ENCODE data around the gene POU6F2.
"Not testable (repeated sequence)": the region's sequence is repeated elsewhere in the genome, so short reads cannot be mapped to it uniquely, and the experiment has no call there.

The POU6F2 gene

DNA sequence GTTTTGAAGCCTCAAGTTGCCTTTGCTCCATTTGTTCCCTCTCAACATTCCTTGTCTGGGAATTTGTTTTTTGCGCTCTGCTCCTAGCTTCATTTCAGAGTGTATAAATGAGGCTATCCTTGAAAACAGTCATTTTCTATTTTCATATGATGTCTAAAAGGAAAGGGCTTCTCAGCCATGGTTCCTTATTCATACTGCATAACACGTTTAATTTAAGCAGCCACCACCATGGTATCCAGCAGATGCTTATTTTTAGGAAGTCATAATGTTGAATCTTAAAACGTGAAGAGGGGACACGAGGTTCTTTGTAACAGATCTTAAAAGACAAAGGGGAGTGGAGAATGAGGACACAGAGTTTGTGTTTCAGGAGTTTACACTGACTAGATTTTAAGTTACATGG, 14.5 kb downstream of the POU6F2 start:
- no peak for DNase-seq

DNA sequence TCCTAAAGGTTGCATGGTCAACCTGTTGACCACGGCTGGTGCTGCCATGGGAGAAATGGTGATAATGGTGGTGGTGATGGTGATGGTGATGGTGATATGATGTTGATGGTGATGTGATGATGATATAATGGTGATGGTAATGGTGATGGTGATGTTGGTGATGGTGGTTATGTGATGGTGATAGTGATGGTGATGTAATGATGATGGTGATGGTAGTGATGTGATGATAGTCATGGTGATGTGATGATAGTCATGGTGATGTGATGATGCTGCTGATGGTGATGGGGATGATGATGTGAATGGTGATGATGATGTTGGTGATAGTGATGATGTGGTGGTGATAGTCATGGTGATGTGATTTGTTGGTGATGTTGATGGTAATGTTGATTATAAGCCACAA, 23.9 kb downstream of the POU6F2 start:
- DNase-seq = no peak

GRCh38 chr7:39002755-39003154, 25.0 kb downstream of the POU6F2 start:
- DNase-seq = no peak

DNA sequence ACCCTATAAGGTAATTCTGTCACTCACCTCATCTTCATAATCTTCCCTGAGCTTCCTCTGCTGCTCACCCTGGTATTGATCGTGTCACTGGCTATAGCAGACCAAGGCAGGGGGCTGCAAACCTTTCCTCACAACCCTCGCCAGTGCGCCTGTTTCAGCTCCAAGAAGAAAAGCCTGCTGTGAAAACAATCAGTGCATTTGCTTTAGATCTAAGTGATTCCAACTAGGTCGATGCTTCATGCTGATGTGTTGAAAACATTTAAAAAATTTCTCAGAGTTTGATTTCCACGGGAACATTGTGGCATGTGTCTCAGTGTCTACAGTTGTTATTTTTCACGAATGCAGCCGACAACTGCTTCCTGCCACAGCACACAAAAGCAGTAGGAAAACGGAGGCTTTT, 27.3 kb downstream of the POU6F2 start:
- DNase-seq = no peak

DNA sequence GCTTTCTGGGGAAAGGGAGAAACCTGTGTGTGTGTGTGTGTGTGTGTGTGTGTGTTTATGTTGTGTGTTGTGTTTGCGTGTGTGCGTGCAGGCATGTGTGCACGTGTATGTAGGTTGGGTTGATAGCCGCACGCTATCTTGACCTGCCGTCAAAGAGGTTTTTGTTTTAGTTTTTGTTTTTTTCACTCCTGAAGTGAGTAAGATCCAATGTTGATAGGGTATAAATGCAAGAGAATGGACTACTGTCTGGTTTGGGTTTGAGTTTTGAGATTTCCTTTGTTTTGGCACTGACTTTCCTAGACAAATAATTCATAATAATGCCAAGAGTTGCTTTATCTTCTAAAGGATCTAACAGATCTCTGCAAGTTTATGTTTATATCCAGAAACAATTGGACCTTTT, 27.8 kb downstream of the POU6F2 start:
- DNase-seq = no peak

- not testable (repeated sequence) for DNase-seq
Observed at GRCh38 chr7:39013049-39013939, 35.6 kb downstream of the POU6F2 start.

DNA sequence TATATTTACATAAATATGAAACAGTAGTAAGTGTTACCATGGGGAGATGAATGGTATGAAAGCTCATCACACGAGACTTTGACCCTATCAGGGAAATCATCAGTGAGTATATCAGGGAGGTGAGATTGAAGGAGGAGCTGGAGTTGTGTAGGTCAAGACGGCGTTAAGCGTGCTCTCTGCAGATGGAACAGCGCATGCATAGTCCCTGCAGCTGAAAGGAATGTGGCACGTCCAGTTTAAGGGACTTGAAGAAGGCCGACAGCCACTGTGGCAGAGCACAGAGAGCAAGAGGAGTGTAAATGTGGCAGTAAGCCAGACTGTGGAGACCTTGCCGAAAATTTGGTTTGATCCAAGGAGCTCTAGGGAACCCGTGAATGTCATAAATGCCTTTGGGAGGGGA, 38.9 kb downstream of the POU6F2 start:
- no peak for DNase-seq

DNA sequence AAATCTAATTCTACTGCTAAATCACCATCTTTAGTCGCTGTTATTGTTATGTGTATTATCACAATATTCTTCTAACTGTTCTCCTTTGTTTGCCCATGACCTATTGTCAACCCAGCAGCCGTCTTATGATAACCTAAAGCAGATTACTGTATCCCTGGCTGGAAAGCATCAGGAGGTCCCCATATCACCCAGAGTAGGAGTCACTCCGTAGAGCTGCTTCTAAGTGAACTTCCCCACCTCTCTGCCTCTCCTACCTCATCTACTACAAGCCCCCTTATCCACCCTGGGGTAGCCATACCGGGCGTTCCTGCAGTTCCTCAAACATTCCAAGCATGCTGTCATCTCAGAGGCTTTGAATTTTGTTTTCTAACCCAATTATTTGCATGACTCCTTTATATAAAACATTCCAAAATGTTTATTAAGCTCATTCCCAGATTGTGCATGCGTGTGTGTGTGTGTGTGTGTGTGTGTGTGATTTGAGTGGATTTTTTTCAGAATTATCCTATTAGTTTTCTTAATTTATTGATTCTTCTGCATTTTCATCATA, 39.7 kb downstream of the POU6F2 start:
- no peak for DNase-seq

DNA sequence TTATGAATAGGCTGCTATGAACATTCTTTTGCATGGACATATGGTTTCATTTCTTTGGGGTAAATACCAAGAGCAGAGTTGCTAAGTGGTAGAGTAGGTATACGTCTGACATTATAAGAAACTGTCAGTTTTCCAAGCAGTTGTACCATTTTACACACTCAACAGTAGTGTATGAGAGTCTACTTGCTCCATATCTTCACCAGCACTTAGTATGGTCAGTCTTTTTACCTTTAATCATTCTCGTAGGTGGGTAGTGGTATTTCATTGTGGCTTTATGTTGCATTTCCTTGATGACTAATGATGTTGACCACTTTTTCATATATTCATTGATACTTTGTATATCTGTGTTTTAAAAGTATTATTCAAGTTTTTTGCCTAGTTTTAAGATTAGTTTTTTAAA, 45.1 kb downstream of the POU6F2 start:
- DNase-seq = no peak

DNA sequence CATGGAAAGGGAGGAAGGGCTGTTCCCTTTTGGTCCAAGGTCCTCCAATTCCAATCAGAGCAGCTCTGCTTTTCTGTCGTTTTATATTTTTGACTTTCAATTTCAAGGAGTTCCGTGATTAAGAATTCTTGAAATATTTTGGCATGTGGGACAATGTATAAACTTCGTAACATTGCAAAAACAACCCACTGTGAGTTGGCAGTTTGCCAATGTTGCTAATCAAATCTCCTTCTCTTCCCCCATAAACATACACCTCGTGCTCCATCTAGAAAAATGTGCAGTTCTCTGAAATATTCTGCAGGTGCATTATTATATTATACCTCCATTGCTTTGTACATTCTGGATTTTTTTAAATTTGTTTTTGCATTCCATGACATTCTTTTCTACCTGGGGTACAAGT, 49.8 kb downstream of the POU6F2 start:
- DNase-seq = no peak

DNA sequence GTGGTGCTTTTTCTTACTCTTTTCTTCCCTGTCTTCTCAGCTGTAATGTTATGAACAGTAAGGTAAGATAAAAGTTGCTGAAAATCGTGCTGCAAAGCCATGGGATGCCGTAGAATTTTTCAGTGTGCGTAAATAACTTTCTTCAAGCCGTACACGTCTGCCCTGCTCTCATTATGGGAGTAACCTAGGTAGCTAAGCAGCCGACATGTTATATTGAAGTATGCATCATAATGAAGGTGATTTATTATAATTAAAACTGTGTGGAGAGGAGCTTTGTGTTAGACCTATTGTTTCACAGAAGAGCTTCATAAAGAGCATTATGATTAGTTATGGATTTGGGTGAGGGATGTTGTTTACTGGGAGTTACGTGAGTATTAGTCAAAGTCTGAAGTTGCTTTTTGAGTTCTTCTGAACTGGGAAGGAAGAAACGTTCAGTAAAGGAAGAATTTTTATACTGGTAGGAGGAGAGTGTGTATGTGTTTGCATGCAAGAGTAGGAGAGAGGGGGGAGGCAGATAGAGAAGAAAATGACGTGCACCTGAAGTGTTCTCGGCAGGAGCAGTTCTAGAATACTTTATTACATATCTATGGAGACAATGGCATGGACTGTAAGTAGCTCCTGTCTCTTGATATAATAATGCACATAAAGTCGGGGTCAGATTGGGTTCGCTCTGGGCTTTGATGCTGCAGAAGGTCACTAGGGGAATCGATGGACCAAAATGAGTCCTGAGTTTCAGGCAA, 56.3 kb downstream of the POU6F2 start:
- DNase-seq = no peak

DNA sequence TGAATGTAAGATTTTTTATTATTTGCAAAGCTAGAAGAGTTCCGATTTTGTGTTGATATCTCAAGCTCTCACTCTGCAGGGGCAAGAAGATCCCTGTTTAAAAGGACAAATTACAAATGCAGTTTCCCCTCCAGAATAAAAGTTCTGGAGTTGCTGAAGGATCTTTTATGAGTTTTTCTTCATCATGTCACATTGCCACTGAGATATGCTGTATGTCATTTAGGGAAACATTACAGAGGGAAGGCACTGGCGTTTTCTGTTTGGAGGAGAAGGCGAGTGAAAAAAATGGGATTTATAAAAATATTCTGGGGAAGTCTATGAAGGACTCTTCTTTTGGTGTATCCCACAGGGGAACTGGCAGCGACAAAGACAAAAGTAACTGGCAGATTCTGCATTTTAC, 57.4 kb downstream of the POU6F2 start:
- no peak for DNase-seq

- no peak for DNase-seq
Observed at GRCh38 chr7:39035903-39036302, 58.2 kb downstream of the POU6F2 start.

GRCh38 chr7:39042670-39043069, 65.0 kb downstream of the POU6F2 start:
- no peak for DNase-seq

- no peak for DNase-seq
Observed at GRCh38 chr7:39043531-39043930, 65.8 kb downstream of the POU6F2 start.

- no peak for DNase-seq
Observed at GRCh38 chr7:39044489-39044888, 66.8 kb downstream of the POU6F2 start.

- DNase-seq = no peak
Observed at GRCh38 chr7:39045231-39045630, 67.5 kb downstream of the POU6F2 start.

DNA sequence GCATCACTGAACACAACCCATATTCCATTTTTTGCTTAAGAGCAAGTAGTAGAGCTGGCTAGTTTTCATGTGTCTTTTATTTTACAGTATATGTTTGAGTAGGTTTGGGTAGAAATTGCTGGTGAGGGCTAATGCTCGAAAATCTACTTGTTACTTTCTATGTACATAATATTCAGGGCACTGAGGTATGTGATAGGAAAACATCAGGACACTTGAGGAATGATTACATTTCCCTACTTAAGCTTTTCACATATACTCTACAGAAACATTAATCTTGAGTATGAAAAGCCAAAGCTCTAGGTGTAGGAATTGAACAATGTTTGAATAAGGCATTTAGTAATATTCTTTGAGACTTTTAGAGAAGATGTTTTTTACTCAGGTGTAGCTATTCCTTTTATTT, 73.6 kb downstream of the POU6F2 start:
- no peak for DNase-seq

DNA sequence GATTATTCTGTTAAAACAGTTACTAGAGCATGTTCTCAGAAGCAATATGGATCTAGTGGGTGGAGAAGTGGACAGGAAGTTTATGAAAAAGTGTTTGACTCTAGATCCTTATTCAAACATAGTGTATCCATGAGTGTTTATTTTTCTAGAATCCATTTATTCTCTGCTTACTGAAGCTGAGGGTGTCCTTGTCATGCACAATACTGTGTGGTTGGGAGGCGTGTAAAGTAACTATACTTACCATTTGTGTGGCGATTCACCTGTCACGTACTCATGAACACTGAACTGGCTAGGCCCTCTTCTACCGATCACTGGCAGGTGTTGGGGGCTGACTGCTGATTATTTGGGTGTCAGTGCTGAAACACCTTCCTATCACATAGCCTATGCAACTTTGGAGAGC, 74.0 kb downstream of the POU6F2 start:
- DNase-seq = no peak

- no peak for DNase-seq
Observed at GRCh38 chr7:39054731-39055130, 77.0 kb downstream of the POU6F2 start.

DNA sequence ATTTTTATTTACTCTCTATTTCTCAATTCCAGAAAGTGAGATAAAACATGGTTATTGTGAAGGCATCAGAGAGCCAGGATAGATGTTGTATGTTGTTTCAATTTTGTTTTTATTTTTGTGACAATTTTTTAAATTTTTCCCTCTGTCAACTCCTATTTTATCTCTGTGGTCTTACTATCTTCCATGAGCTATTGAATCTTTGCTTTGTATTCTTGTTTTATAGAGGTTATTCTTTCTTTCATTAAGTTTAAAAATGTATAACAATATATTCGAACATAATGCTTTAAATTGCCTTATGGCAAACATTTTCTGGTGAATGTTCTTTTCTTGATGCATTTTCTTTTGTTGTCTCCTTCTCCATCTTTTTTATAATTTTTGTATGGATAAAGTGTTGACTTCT, 78.4 kb downstream of the POU6F2 start:
- DNase-seq = no peak

GRCh38 chr7:39062811-39063210, 85.1 kb downstream of the POU6F2 start:
- DNase-seq = no peak

DNA sequence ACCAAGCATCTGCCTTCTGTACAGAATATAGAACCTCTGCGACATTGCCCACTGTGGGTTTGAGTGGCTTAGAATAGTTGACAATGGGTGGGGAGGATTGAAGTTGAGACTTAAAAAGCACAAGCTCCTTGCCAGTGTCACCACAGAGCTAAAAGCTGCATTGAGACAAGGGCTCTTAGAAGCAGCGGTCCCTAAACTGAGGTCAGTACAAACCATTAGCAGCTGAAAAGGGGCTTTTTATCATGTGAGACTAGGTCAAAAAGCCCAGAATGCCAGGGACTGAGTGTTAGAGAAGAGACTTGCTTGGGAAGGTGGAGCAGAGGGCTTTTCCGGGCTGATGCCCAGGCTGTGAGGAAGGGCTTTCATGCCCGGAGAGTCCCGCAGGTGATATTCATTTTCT, 91.3 kb downstream of the POU6F2 start:
- DNase-seq = no peak
